ENCODE data around the gene LMO2.
"Not testable (repeated sequence)": the region's sequence is repeated elsewhere in the genome, so short reads cannot be mapped to it uniquely, and the experiment has no call there.

The LMO2 gene

GRCh38 chr11:33861386-33861785 lies 30.5 kb downstream of the LMO2 start:
- DNase-seq (ENCODE audit: low spot score), result no peak

- no peak for DNase-seq (ENCODE audit: low spot score)
These were observed 30.9 kb downstream of the LMO2 start for GRCh38 chr11:33860926-33861325.

DNA sequence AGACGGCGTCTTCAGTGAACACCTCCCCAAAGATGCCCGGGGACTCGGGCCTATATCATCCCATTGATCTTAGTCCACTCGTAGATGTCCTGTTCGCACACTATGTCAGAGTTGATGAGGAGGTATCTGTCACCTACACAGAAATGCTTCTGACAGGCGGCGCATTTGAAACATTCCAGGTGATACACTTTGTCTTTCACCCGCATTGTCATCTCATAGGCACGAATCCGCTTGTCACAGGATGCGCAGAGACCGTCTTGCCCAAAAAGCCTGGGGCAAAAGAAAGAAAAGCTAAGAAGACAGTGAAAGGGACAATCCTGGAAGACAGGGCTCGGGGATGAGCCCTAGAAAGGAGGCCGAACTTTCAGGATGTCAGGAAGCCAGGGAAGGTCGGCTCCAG lies 32.6 kb downstream of the LMO2 start:
- DNase-seq (ENCODE audit: low spot score), result no peak

- peak; percentile 48 for DNase-seq (ENCODE audit: low spot score)
These were observed 33.9 kb downstream of the LMO2 start for GRCh38 chr11:33857933-33858371.

GRCh38 chr11:33855500-33855899 lies 36.4 kb downstream of the LMO2 start:
- DNase-seq (ENCODE audit: low spot score), result no peak

DNA sequence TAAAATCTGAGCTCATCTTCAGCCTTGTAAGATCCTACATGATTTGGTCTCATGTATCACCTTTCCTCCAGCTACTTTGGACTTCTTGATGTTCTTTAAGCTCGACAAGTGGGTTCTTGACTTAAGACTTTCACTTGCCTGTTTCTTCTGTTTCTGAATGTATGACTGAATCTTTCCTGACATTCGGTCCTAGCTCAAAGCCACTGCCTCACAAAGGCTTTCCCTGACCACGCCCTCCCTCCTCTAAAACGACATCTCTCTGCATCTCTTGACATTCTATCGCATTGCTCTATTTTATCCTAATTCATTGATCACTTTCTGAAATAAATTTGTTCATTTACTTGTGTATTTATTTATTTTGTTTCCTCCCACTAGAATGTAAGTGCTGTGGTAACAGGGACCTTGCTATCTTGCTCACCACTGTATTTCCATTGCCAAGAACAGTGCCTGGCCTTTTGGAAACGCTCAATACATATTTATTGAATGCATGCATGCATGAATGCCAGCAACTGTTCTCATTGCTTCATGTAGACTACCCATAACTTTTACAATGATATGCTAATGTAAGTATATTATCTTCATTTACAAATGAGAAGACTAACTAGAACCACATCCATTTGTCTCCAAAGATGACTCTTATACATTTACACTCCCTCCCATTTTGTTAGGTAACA lies 43.0 kb downstream of the LMO2 start:
- no peak for DNase-seq (ENCODE audit: low spot score)

DNA sequence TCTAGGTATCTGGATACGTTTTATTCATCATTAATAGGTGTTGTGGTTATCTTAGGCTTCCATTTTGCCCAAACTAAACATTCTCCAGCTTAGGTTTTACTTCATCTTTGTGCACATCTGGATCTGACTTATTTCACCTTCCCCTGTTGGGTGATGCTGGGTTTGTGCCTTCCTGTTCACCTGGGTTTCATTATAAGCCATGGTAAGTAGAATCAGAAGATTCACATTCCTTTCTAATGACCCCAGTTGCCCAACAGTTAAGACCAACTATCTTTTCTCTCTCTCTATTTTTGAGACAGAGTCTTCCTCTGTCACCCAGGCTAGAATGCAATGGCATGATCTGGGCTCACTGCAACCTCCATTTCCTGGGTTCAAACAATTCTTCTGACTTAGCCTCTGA lies 44.6 kb downstream of the LMO2 start:
- no peak for DNase-seq (ENCODE audit: low spot score)

DNA sequence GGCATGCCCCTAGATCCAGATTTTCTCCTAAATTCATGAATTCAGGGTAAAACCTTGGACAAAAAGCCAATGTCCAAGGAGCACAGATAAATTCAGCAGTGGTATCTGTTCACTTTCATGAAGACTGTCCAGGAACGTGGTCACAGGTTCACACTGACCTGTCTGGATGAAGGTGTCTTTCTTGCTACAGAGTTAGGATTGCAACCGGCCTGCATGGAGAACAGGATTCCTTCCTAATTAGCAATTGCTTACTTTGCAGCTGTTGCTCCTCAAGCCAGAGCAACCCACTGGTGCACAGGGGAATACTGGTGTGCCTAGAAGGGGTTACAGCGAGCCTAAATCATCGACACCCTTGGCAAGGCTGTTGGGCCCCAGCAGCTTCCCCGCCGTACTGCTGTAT lies 47.6 kb downstream of the LMO2 start:
- DNase-seq (ENCODE audit: low spot score), result no peak

DNA sequence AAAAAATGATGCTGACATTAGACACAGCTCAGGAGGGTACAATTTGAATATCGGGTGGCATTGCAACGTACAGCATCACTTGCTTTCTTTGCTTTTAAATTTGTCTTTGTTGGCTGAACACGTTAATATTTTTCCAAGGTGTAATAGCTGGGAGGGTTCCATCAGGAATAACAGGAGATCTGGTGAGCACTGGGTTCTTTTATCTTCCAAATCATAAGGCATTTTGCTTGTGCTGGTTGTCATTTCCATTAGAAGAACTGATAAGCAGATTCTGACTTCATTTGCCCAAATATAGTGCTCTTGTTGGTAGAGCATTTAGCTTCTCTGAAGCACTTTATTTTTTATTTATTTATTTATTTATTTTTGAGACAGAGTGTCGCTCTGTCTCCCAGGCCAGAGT lies 48.9 kb downstream of the LMO2 start:
- no peak for DNase-seq (ENCODE audit: low spot score)

GRCh38 chr11:33842236-33842915 lies 49.5 kb downstream of the LMO2 start:
- DNase-seq (ENCODE audit: low spot score), result no peak

- DNase-seq (ENCODE audit: low spot score), result not testable (repeated sequence)
These were observed 53.6 kb downstream of the LMO2 start for GRCh38 chr11:33838234-33838633.

GRCh38 chr11:33837334-33837733 lies 54.5 kb downstream of the LMO2 start:
- not testable (repeated sequence) for DNase-seq (ENCODE audit: low spot score)

DNA sequence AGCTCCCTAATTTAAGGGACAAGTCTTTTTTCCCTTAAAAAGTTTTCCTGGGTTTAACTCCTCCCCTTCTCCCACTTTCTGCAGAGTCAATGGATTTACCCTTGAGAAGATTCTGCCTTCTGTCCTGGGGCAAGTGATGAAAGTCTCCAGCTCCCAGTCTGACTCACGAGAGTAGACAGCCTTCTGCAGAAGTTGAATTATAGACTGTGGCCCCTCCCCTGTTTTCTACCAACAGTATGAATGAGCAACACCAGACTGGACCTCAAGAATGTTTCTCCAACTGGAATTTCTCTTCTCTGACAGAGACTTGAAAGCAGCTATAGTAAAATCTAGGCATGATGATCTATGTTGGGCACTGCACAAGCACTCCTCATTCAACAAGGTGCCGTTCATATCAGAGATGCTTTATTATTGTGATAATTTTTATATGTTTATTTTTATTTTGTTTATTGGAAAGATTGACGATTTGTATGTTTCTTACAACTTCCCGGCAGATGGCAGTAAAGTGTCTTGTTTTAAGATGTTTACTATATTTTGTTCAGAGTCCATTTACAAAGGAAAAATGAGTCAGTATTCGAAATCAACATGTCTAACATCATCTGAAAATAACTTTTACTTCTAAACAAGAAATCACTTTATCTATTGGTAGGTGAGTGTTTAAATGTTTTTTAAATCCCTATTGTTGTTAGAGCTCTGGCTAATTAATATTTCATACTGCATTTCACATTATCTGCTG lies 56.6 kb downstream of the LMO2 start:
- DNase-seq (ENCODE audit: low spot score), result peak; percentile 55

DNA sequence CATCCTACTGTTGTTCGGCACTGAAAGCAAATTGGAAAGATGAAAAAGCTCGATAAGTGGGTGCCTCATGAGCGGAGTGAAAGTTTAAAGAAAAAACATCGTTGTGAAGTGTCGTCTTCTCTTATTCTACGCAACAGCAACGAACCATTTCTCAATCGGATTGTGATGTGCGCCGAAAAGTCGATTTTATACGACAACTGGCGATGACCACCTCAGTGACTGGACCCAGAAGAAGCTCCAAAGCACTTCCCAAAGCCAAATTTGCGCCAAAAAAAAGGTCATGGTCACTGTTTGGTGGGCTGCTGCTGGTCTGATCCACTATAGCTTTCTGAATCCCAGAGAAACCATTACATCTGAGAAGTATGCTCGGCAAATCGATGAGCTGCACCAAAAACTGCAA lies 59.2 kb downstream of the LMO2 start:
- no peak for DNase-seq (ENCODE audit: low spot score)

DNA sequence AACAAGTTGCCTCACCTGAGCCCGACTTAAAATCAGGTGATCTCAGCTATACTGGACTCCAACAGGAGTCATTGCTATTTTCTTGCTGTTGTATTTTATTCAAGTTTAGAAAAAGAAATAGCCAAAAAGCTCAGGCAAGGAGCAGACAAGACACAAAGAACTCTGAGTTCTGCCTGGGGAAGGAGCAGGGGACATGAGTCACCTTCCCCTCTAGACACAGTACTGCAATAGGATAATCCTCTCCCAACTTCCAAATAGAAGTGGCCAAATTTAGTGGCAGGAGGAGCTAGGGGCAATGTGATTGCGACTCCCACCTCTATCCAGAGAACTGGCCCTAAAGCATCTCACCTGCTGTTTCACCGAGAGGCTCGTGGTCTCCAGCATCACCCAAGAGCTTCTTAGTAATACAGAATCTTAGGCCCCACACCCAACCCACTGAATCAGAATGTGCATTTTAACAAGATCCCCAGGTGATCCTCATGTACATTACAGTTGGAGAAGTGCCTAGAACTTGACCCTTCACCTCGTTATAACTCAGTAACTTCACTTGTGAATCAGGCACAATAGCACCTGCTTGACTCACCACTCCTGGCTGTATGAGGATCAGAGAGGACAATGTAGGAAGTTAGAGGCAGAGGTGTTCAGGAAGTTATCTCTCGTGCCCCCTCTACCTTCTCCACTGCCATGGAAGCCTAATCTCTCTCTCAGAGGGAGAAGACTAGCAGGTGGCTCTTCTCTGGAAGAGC lies 60.8 kb downstream of the LMO2 start:
- DNase-seq (ENCODE audit: low spot score), result no peak

DNA sequence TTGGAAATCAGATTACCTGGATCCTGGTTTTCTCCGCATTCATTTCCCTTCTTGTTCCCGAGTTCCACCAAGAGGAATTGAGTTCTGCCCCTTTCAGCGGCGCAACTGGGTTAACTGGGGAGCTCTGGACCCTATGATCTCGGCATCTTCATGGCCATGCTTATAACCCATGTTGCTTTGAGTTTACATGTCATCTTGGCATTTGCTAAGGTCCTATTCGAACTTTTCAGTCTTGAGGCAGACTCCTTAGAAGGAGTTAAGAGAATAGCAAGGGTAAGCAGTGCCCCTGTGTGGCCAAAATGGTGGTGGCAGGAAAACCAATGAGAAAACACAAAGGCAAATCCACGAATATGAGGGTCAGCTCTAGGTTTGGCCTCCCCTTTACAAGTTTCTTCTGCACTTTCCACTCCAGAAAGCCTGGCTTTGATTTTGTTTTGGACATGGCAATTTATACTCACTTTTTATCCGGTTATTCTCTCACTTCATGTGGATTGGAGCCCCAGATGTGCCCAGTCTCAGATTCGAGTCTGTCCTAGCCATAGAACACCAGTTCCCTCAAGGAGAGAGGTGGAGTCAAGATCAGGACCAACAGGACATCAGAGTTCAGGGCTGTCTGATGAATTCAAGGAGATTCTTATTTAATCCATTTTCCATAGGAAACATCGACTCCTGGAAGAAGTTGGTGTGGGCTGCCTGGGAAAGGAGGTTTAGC lies 62.3 kb downstream of the LMO2 start:
- peak; percentile 83 for DNase-seq (ENCODE audit: low spot score)

- no peak for DNase-seq (ENCODE audit: low spot score)
These were observed 63.1 kb downstream of the LMO2 start for GRCh38 chr11:33828604-33829429.

GRCh38 chr11:33827206-33827605 lies 64.7 kb downstream of the LMO2 start:
- DNase-seq (ENCODE audit: low spot score), result no peak

DNA sequence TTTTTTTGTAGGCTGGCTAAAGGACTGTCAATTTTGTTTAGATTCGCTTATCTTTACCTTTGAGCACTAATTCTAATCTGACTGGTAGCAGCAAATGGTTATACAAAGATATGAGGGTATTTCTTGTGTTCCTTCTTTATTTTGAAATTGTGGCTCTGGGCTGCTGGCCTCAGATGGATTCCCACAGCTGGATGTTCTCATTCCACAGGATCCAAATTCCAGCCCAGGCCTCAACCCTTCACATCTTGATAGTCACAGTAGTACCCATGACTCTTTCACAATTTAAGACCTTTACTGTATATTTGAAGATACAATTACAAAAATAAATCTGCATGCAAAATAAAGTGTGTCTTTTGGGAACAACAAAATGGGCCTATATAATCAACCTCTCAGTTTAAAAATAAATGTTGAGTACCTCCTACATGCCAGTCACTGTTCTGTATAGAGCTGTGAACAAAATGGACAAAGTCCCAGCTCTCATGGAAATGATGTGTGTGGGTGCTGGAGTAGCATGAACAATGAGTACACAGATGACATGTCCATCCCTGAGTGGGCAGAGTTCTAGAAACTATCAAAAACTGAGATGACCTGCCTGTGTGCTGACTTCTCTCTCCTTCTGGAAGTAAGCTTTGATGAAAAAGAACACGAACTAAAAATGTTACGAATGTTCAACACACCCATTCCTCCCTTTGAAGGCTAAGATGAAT lies 65.9 kb downstream of the LMO2 start:
- DNase-seq (ENCODE audit: low spot score), result no peak

DNA sequence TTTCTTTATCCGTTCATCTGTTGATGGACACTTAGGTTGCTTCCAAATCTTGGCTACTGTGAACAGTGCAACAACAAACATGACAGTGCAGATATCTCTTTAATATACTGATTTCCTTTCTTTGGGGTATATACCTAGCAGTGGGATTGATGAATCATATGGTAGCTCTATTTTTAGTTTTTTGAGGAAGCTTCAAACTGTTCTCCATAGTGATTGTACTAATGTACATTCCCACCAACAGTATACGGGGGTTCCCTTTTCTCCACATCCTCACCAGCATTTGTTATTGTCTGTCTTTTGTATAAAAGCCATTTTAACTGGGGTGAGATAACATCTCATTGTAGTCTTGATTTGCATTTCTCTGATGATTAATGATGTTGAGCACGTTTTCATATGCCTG lies 68.9 kb downstream of the LMO2 start:
- DNase-seq (ENCODE audit: low spot score), result not testable (repeated sequence)

All from COLO829 (cell line).